Keratinocyte (primary cell): ENCODE measurements around the gene INTS3.

Source experiments
- CTCF ChIP-seq, 3 experiments: IDR thresholded peaks in 1 of 3; conservative IDR thresholded peaks in 1 of 3; optimal IDR thresholded peaks in 1 of 3; 2 replicates in 2 of 3; 3 replicates in 1 of 3; pipeline versions ENCODE3 to v1.5.1; 2011; ENCODE audit warnings: low read length in 3 of 3, mild to moderate bottlenecking in 3 of 3, moderate library complexity in 2 of 3, control low read depth in 1 of 3, inconsistent platforms in 1 of 3; ENCODE audit not compliant: insufficient read depth in 2 of 3; ENCODE audit errors: extremely low read depth in 1 of 3
- EZH2 ChIP-seq: IDR thresholded peaks from one replicate; pipeline ENCODE4 v1.6.1; 2012; ENCODE audit warnings: inconsistent platforms, mild to moderate bottlenecking, low read length, moderate library complexity

GRCh38 chr1:153778824-153779519, 51.1 kb downstream of the INTS3 start:
- TF ChIP-seq CTCF (optimal IDR thresholded peaks at IDR 0.05 in 1 of 3, IDR thresholded peaks at IDR 0.05 in 1 of 3, conservative IDR thresholded peaks at IDR 0.05 in 1 of 3; ENCODE audit: extremely low read depth in 1 of 3, insufficient read depth in 2 of 3, low read length in 3 of 3) = no peak
- TF ChIP-seq EZH2 = no peak
